GM21619 (cell line): ENCODE measurements around the gene PSME1.
A peak's percentile ranks its signal among the peaks of the same experiment; 100 is the strongest.

Experiments
- ATAC-seq: cut with Tn5 transposase; IDR thresholded peaks from one replicate; pipeline ENCODE4 v1.9.1; 2021; ENCODE audit not compliant: unreplicated experiment

The PSME1 gene

DNA sequence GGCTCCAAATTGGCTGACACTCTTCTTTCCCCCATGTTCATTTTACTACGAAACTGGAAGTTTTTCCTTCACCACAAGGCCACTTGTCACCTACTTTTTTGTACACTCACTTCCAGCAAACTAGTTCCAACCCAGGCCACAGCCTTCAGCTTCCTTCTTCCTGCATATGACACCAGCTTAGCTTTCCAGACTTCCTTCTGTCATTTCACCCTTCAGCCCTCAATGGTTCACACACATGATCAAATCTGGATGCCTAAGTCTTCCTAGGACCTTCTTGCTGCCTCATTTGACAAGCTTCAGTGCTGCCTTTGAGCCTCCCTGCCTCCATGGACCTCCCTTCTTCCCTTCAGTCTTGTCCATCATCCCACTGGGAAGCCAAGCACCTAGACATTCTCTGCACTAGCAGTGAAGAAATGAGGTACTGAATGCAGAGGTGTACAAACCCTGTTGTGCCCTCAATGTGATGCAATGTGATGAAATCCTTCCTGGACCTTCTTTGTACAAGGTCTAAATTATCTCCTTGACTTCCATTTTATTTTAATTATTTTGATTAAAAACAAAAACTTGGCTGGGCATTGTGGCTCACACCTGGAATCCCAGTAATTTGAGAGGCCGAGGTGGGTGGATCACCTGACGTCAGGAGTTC, 31.6 kb downstream of the PSME1 start:
- no peak for ATAC-seq

DNA sequence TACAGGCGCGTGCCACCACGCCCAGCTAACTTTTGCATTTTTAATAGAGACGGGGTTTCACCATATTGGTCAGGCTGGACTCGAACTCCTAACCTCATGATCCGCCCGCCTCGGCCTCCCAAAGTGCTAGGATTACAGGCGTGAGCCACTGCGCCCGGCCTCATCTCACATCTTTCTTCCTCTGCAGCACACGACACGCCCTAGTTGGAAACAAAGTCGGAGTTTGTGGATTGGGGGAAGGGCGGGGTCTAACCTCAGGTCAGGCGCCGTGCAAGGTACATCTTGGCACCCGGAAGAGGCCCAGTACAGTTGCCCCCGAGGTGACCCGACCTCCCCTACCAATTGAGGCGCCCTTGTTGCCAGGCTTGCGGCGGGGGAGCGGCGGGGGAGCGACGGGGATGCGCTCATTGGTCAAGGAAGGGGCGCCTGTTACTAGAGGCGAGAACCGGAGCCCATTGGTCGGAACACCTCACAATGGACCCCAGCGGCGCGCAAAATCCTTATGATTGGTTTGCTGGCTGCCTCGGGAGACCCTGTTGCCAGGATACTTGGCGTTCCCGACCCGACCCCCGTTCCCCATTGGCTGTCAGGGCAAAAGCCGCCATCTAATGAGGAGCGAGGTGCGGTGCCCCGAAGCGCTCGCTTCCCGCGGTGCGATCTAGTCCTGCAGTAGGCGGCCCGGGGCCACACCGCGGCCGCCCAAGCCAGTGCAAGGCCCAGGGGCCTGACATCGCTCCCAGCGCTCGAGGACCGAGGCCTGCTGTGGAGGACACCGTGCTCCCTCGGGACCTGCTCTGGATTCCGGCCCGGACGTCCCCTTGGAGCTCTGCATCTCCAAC, 35.6 kb downstream of the PSME1 start, which contains the start of gene REC8:
TSS of gene REC8 (plus strand) at position 659 of the 839 bp plus-strand sequence. CDS start 473 bp downstream, outside the sequence.
- ATAC-seq: peak; percentile 86

DNA sequence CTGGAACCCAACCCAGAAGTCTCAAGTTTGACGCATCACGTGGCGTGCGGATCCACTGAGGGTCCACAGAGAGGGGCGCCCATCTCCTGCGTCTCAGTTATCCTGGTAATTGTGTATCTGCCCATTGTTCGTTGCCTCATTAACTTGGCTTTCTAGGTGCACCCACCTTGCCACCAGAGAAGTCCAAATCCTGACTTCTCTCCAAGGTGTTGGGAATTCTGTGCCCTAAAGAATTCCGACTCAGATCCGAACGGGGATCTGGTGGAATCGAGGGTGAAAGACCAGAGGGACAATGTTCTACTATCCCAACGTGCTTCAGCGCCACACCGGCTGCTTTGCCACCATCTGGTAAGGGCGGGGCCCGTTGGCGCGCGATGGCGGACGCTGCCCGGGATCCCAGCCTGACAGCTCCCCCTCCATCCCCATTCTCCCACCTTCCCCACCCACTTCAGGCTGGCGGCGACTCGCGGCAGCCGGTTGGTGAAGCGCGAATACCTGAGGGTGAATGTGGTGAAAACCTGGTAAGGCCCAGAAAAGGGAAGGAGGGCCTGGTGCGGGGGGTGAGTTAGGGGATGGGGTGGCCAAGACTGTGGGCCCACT, 36.4 kb downstream of the PSME1 start:
- no peak for ATAC-seq

DNA sequence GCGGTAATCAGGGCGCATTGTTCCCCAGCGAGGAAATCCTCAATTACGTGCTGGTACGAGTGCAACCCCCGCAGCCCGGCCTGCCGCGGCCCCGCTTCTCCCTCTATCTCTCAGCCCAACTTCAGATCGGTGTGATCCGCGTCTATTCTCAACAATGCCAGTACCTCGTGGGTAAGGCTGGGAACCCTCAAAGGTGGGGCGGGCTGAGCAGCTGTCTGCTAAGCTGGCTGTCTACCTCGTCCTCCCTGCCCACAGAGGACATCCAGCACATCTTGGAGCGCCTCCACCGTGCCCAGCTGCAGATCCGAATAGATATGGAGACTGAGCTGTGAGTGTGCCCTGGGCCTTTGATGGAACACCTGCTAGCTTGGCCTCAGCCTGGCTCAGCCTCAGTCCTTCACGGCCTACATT, 36.9 kb downstream of the PSME1 start:
- no peak for ATAC-seq

DNA sequence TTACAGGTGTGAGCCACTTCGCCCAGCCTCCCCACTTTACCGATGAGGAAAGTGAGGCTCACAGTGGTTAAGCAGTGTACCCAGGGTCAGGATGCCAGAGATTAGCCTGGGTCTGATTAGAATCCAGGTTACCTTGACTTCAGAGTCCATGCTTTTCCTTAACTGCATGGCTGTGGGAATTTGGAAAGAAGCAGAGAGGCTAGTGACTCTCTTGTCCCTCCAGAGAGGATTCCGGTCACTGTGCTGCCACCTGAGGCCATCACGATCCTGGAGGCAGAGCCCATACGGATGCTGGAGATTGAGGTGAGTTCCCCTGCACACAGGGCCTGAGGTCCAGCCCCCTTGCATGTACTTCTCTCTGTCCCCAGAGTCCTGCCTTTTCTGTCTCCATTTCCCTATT, 40.6 kb downstream of the PSME1 start:
- no peak for ATAC-seq

DNA sequence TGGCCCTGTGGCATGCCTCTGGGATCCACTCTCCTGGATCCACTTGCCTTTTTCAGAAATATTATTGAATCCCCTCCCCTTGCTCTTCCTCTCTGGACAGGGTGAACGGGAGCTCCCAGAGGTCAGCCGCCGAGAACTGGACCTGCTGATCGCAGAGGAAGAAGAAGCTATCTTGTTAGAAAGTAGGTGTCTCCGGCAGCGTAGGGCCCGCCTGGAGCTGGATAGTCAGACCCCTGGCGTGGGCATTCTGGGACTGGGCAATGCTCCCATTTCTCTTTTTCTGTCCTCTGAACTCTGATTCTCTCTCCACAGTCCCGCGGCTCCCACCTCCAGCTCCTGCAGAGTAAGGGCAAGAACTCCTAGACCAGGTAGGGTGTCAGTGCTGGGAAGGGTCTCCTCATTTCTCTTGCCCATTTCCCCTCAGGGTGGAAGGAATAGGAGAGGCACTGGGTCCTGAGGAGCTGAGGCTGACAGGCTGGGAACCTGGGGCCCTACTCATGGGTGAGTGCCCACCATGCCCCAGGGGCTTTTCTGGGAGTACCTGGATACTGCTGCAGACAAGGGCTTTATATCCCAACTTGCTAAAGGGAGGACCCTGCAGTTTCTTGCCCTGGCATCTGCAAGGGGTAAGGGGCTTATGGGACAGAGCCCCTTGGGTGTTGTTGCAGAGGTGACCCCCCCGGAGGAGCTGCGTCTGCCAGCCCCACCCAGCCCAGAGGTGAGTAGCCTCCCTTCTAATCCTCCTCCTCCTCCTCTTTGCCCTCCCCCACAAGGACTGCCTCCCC, 41.2 kb downstream of the PSME1 start:
- no peak for ATAC-seq

DNA sequence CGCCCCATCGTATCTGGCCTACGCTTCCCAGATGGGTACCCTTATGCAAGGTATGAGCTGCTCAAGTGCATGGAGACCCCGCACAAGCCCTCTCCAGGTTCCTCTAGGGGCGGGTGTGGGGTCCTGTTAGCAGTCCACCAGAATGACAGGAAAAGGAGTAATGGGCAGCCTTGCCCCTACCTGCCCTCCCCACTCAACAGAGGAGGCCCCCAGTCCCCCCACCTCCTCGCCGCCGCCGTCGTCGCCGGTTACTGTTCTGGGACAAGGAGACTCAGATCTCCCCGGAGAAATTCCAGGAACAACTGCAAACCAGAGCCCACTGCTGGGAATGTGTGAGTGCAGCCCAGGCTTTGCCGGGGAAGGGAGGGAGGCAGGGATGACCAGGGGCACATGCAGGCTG, 41.9 kb downstream of the PSME1 start:
- no peak for ATAC-seq

DNA sequence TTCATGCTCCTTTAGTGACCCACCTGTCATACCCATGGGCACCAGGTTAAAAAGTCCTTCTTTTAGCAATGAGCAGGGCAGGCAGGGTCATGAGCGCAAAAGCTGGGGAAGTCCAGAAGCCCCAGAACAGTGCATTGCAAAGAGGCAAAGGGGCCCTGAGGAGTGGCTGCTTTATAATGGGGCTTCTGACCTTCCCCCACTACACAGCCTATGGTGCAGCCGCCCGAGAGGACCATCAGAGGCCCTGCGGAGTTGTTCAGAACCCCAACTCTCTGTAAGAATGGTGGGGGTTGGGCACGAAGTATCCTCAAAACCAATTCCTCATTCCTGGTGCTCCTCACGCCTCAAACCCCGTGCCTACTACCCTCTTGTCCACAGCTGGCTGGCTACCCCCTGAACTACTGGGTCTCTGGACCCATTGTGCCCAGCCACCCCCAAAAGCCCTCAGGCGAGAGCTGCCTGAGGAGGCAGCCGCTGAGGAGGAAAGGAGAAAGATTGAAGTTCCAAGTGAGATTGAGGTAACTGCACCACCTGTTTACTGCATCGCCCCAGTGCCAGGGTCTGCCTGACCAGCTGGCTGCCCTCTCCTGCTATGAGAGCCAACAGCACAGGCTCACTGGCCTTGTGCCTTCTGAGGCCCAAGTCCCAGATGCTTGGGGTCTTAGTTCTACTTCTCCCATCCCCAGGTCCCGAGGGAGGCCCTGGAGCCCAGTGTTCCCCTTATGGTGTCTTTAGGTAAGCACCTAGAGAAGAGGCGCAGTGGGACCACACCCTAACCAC, 42.6 kb downstream of the PSME1 start:
- no peak for ATAC-seq

DNA sequence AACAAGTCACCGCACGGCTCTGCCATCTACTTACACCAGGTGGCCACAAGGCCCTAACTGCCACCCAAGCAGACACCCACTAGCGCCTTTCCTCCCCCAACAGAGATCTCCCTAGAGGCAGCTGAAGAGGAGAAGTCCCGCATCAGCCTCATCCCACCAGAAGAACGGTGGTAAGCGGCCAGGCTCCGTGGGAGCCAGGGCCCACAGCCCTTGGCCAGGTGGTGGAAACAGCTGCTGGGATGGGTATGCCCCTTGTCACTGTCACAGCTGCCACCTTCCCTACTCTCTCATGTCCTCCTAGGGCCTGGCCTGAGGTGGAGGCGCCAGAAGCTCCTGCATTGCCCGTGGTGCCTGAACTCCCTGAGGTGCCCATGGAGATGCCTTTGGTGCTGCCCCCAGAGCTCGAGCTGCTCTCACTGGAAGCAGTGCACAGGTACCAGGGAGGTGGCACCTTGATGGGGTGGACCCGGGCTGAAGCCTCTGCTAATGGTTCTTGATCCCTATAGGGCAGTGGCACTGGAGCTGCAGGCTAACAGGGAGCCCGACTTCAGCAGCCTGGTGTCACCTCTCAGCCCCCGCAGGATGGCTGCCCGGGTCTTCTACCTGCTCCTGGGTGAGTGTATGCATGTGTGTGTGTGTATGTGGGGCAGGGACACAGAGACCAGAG, 43.4 kb downstream of the PSME1 start:
- ATAC-seq: no peak

DNA sequence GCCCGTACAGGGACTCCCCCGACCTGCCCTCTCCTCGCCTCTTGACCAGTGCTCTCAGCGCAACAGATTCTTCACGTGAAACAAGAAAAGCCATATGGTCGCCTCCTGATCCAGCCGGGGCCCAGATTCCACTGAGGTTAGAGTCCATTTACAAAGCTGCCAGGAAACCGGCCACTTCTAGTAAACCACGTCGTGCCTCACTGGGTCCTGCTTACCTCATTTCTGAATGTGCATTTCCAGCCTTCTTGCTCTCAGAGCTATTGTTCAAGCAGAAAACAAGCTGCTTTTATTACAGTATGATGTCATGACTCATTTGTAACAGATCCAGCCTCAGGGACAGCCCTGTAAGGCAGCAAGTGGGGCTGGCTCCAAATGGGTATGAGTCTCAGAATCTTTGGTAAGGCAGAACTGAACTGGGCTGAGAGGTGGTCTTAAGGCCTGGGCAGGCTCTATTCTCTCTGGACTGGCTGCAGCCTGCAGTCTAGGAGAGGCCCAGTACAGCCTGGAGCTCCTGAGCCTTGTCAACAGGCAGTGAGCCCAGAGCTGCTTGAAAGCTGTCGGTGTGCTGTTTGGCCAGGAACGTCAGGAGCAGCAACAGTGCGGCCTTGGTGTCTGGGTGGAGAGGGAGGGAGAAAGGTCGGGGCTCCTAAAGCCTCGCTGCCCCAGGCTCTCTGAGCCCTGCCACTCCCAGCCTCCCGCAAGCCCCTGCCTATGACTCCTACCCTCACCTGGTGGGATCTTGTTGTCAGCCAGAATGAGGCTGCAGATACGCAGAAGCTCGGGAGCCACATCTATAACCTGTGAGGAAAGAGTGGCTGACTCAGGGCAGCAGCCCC, 44.2 kb downstream of the PSME1 start:
- no peak for ATAC-seq

DNA sequence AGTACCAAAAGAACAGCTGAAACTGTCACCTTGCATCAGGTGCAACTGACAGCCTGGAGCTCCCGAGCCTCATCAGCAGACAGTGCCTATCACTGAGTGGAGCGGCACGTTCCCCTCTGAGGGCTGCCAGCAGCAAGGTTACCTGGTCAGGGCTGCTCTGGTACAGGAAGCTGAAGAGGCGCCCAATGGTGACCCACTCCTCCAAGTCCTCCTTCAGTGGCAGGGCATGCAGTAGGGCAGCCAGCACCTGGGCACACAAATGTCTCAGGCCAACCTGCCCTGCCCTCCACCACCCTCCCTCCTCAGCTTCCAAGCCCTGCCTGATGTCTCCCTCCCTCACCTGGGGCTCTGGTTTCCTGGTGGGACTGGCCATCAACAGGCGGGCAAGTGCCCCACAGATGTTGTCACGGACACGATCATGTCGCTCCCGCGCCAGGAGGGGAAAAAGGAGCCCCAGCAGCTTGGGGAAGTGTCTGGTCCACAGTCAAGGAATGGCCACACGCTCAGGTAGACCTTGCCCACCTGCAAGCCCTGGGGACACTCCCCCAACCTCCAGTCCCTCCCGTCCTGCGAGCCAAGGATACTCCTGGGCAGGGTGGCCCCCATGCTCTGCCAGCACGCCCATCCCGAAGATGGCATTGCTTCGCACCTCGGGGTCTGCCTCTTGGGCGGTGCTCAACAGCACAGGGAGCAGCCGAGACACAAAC, 45.5 kb downstream of the PSME1 start:
- ATAC-seq: no peak

DNA sequence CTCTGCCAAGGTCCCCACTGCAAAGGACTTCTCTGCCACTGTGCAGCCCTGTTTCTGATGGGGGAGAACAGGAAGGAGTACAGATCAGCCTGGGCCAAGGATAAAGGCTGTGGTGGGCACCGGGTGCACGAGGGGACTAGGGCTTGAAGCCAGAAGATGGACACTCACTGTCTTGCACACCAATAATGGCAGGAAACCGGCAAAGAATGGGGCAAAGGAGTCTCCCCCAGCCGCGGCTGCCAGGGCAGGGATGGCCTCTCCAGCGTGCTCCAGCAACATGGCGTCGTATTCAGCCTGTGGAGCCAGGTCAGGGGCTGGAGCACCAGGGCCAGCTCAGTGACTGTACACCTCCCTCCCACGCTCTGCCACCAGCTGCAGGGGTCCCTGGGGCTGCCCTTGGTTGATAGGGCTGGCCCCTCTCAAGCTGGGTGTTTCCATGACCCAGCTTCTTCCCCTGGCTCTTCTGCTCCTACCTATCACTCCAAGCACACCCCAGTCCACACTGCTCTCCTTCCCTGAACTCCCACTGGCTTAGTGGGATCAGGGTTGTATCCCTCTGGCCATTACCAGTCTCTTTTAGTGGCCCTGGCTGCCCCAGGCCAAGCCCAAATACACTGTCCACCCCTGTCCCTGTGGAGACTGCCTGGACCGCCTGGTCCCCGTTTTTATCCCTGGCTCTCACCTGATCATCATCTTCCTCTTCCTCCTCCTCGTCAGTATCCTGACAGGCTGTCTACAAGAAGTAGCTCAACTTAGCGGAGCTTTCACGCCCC, 46.3 kb downstream of the PSME1 start:
- no peak for ATAC-seq

DNA sequence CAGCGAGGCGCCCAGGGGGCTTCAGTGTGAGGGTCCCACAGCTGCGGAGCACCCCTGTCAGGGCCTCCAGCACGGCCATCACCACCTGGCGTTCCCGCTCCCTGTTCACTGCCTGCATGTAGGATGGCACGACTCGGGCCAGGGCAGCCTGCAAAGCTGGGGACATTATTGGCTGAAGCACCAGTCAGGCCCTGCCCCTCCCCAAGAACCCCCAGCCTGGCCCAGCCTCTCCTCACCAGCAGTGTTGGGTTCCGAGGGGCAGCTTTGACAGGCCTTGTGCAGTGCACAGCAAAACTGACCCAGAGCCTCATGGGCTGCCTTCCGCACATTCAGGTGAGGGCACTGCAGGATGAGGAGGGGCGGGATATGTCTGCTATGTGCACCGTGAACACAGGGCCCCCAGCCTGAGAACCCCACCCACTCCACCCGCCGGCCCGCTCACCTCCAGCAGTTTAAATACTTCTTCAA, 47.1 kb downstream of the PSME1 start:
- ATAC-seq: no peak

DNA sequence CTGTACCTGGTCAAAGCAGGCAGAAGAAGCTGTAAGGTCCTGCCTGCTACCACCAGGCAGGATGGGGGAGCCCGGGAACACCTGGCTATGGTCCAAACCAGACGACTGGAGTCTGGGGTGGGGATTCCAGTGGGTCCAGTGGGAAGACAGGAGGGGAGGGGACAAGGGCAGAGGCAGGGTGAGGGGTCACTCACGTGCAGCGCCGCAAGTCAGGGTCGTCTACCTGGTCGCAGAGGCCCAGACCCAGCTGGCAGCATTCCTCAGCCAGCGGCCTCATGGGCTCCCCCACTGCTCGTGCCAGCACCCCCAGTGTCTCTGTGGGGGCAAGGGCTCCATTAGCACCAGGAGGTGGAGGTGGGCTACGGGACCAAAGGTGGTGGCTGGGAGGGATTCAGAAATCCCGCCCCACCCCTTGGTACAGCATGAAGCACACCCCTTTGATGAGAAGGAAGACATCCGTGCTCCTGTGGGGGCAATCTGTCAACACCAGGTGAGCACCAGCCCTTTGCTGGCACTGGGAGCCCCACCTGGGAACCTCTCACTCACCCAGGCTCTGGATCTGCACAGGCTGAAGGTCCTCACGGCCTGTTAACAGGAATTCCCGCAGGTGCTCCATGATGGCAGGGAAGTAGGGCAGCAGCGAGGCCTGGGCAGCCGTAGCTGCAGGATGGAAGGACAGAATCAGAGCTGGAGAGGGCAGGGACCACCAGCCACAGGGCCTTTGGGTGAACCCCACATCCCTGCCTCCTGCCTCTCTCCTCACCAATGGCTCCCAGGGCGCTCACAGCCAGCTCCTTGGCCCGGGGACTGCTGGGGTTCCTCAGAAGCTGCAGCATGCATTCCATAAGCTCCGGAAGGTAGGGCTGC, 48.3 kb downstream of the PSME1 start:
- ATAC-seq: no peak

DNA sequence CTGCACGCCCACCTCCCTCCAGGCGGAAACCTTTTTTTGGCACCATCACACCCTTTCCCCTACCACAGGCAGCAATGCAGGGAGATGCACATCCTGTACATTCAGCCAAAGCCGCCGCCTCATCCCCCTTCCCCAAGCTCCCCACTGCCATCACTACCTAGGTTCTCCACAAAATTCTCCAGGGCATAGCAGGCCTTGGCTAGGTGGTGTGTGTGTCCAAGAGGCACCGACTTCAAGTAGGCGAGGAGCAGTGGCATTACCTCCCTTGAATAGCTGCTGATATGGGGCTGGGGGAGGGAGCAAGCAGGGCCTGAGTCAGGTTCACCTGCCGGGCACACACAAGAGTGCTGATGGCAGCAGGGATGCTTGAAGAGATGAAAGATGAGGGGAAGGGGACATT, 49.0 kb downstream of the PSME1 start:
- no peak for ATAC-seq

DNA sequence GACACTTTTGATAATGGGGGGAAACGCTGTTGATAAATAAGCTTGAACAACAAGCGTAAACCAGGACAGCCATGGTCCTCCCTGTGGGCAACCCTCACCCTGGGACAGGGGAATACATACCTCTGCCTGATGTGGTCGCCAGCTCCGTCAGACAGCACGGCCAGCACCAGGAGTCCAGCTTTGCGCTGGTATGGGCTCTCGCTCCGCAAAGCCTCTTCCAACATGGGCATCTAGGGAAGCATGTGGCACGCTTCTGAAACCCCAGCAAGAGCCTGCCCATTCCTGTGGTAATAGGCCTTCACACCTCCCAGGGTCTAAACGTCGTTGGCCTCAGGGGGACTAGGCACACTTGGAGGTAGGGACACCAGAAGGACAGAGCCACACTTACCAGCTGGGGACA, 49.7 kb downstream of the PSME1 start:
- ATAC-seq: no peak
